ENCODE results near the gene ASAP3.

DNA sequence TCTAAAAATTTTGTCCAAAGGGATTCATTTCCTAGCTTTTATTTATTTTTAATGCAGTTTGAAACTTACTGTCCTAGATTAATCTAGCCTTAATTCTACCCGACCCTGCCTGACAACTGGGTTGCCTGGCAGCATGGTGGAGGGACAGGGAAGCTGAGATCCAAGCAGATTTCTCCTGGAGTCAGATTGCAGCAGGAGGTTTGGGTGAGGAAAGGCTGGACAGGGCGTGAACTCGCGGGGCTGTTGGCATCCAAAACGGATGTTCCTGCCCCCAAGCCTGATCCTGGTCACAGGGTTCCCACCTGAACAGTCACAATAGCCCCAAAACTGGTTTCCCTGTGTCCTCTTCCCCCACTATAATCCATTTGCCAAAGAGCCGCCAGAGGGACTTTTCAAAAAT lies 82.7 kb downstream of the ASAP3 start:
- no peak for TF ChIP-seq CTCF (IDR thresholded peaks at IDR 0.05)
- TF ChIP-seq POLR2A (IDR thresholded peaks at IDR 0.05): no peak
